Measurements from ENCODE around the gene AFF3. TPM values are rescaled to one million over a fixed set of nuclear protein-coding genes. Genes with fewer than 3 reads are reported as not detected.
A peak's percentile ranks its signal among the peaks of the same experiment; 100 is the strongest.

AFF3 gene
- total and polyA plus RNA-seq, 3 experiments from 2014 or later: 0.48 to 1.3 (median 0.53) TPM

- peaks cover 12 to 31% (median 18%) of the 10 kb centered on the region in 3 donors for H3K4me1 Mint-ChIP-seq
- Histone ChIP-seq H3K4me3 (ENCODE audit: low read length) (no peak overlapping the region), H3K36me3 (ENCODE audit: insufficient read depth, low read length) (no peaks in the 10 kb centered on the region), H3K4me1 (ENCODE audit: insufficient read depth, low read length) (peaks cover 29% of the 10 kb centered on the region), H3K27ac (ENCODE audit: low read depth, low read length) (no peak overlapping the region), H3K9me3 (ENCODE audit: low read length) (no peaks in the 10 kb centered on the region), H3K27me3 (ENCODE audit: insufficient read depth, low read length, poor library complexity, severe bottlenecking) (no peaks in the 10 kb centered on the region)
- peak overlapping the region in 1 of 8 donors; percentile 64 for H3K27ac Mint-ChIP-seq
- ChIA-PET POLR2A (no interaction called here), CTCF (no interaction called here)
- DNase-seq: no peak
- H3K9me3 Mint-ChIP-seq: peaks cover 0 to 3% (median 0%) of the 10 kb centered on the region in 5 donors
- no peaks in the 10 kb centered on the region for H3K36me3 Mint-ChIP-seq
- H3K27me3 Mint-ChIP-seq: peaks cover 0 to 24% of the 10 kb centered on the region in 2 donors
- H3K4me3 Mint-ChIP-seq: no peak overlapping the region
These were observed 896 bp upstream of the AFF3 start for GRCh38 chr2:100143286-100143685.

- H3K27me3 Mint-ChIP-seq: peaks cover 0 to 28% of the 10 kb centered on the region in 2 donors
- ChIA-PET CTCF (no interaction called here), POLR2A (no interaction called here)
- peak overlapping the region; percentile 65 to 88 (median 78) for H3K4me3 Mint-ChIP-seq
- H3K27ac Mint-ChIP-seq: peak overlapping the region in 7 of 8 donors; percentile 13 to 92 (median 60)
- no peak for DNase-seq
- peaks cover 0 to 3% (median 0%) of the 10 kb centered on the region in 5 donors for H3K9me3 Mint-ChIP-seq
- no peaks in the 10 kb centered on the region for H3K9me3 ChIP-seq (ENCODE audit: low read length)
- no peak overlapping the region for H3K27ac ChIP-seq (ENCODE audit: low read depth, low read length)
- no peaks in the 10 kb centered on the region for H3K27me3 ChIP-seq (ENCODE audit: insufficient read depth, low read length, poor library complexity, severe bottlenecking)
- H3K36me3 Mint-ChIP-seq: no peaks in the 10 kb centered on the region
- H3K4me3 ChIP-seq (ENCODE audit: low read length): peak overlapping the region; percentile 55
- peaks cover 18 to 42% (median 21%) of the 10 kb centered on the region in 3 donors for H3K4me1 Mint-ChIP-seq
- no peaks in the 10 kb centered on the region for H3K36me3 ChIP-seq (ENCODE audit: insufficient read depth, low read length)
- H3K4me1 ChIP-seq (ENCODE audit: insufficient read depth, low read length): peaks cover 41% of the 10 kb centered on the region
These were observed 484 bp downstream of the AFF3 start for GRCh38 chr2:100141906-100142305.

DNA sequence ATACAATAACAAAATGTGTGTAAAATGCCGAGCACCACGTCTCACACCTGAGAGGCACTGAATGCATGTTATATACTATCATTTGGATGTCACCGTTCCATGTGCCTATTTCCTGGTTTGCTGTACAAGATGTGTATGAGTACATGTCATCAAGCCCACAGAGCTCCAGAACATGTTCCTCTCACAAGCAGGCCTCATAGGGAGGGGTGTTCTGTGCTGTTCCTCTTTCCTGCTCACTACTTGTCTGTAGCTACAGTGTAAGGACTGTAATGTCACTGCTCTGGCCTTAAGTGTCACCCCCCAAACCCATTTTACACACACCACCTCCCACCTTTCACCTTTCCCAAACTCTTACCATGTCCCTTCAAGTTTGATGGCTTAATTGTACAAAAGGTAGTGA lies 1.8 kb downstream of the AFF3 start:
- Mint-ChIP-seq H3K4me1 (peaks cover 18 to 42% (median 21%) of the 10 kb centered on the region in 3 donors), H3K4me3 (peak overlapping the region in 1 of 7 donors; percentile 29), H3K27ac (no peak overlapping the region), H3K36me3 (no peaks in the 10 kb centered on the region), H3K27me3 (peaks cover 0 to 25% of the 10 kb centered on the region in 2 donors), H3K9me3 (peaks cover 0 to 3% (median 0%) of the 10 kb centered on the region in 5 donors)
- Histone ChIP-seq H3K27ac (ENCODE audit: low read depth, low read length) (no peak overlapping the region), H3K4me1 (ENCODE audit: insufficient read depth, low read length) (peaks cover 41% of the 10 kb centered on the region), H3K4me3 (ENCODE audit: low read length) (peak overlapping the region; percentile 13), H3K36me3 (ENCODE audit: insufficient read depth, low read length) (no peaks in the 10 kb centered on the region), H3K27me3 (ENCODE audit: insufficient read depth, low read length, poor library complexity, severe bottlenecking) (no peaks in the 10 kb centered on the region), H3K9me3 (ENCODE audit: low read length) (no peaks in the 10 kb centered on the region)
- DNase-seq: no peak
- ChIA-PET POLR2A (no interaction called here), CTCF (no interaction called here)

DNA sequence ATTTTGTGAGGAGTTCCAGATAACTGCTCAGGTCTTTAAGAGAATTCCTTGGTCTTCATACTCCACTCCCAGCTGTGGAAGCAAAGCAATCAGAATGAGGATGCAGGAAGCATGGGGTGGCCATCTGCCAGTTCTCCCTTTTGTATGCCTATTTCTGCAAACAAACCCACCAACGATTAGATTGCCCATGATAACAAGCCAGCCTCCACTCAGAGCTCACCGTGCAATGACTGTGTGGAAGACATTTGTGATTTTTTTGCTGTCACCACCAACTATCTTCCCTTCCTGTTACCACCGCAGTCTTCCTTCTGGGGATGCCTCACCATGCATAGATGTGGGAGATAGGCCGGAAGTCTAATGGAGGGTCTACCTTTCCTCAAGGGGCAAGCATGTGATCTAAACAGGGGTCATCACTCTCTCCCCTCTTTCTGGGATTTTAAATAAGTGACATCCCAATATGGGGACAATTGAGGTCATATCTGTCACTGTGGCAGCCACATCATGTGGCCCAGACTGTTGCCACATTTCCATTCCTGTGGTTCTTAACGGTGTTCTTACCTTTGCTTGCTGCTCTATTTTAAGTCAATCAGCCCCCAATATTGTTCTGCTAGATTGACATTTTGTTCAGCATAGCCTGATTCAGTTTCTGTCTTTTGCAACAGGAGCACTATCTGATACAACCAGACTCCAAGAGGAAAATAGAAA lies 4.4 kb downstream of the AFF3 start:
- H3K4me1 ChIP-seq (ENCODE audit: insufficient read depth, low read length): peaks cover 40% of the 10 kb centered on the region
- DNase-seq: no peak
- H3K27ac ChIP-seq (ENCODE audit: low read depth, low read length): no peak overlapping the region
- peaks cover 0 to 12% of the 10 kb centered on the region in 2 donors for H3K27me3 Mint-ChIP-seq
- H3K27me3 ChIP-seq (ENCODE audit: insufficient read depth, low read length, poor library complexity, severe bottlenecking): no peaks in the 10 kb centered on the region
- H3K4me3 ChIP-seq (ENCODE audit: low read length): no peak overlapping the region
- no peaks in the 10 kb centered on the region for H3K9me3 Mint-ChIP-seq
- peaks cover 14 to 35% (median 17%) of the 10 kb centered on the region in 3 donors for H3K4me1 Mint-ChIP-seq
- POLR2A ChIA-PET: no interaction called here
- peak overlapping the region in 1 of 7 donors; percentile 29 for H3K4me3 Mint-ChIP-seq
- H3K9me3 ChIP-seq (ENCODE audit: low read length): no peaks in the 10 kb centered on the region
- no peaks in the 10 kb centered on the region for H3K36me3 ChIP-seq (ENCODE audit: insufficient read depth, low read length)
- no peaks in the 10 kb centered on the region for H3K36me3 Mint-ChIP-seq
- H3K27ac Mint-ChIP-seq: no peak overlapping the region
- CTCF ChIA-PET: no interaction called here

- ChIA-PET POLR2A (no interaction called here), CTCF (no interaction called here)
- H3K9me3 ChIP-seq (ENCODE audit: low read length): no peaks in the 10 kb centered on the region
- no peaks in the 10 kb centered on the region for H3K36me3 Mint-ChIP-seq
- H3K9me3 Mint-ChIP-seq: no peaks in the 10 kb centered on the region
- no peak overlapping the region for H3K4me3 ChIP-seq (ENCODE audit: low read length)
- peaks cover 0 to 10% of the 10 kb centered on the region in 2 donors for H3K27me3 Mint-ChIP-seq
- H3K27ac Mint-ChIP-seq: no peak overlapping the region
- no peak overlapping the region for H3K4me3 Mint-ChIP-seq
- DNase-seq: no peak
- peaks cover 11 to 28% (median 11%) of the 10 kb centered on the region in 3 donors for H3K4me1 Mint-ChIP-seq
- H3K36me3 ChIP-seq (ENCODE audit: insufficient read depth, low read length): no peaks in the 10 kb centered on the region
- no peak overlapping the region for H3K27ac ChIP-seq (ENCODE audit: low read depth, low read length)
- peaks cover 35% of the 10 kb centered on the region for H3K4me1 ChIP-seq (ENCODE audit: insufficient read depth, low read length)
- no peaks in the 10 kb centered on the region for H3K27me3 ChIP-seq (ENCODE audit: insufficient read depth, low read length, poor library complexity, severe bottlenecking)
These were observed 5.1 kb downstream of the AFF3 start for GRCh38 chr2:100137318-100137717.

GRCh38 chr2:100136310-100136709 lies 6.1 kb downstream of the AFF3 start:
- Mint-ChIP-seq H3K4me3 (no peak overlapping the region), H3K36me3 (no peaks in the 10 kb centered on the region), H3K27ac (no peak overlapping the region), H3K4me1 (peaks cover 3 to 19% (median 6%) of the 10 kb centered on the region in 3 donors), H3K9me3 (no peaks in the 10 kb centered on the region), H3K27me3 (peaks cover 0 to 4% of the 10 kb centered on the region in 2 donors)
- Histone ChIP-seq H3K4me3 (ENCODE audit: low read length) (no peak overlapping the region), H3K27ac (ENCODE audit: low read depth, low read length) (no peak overlapping the region), H3K36me3 (ENCODE audit: insufficient read depth, low read length) (no peaks in the 10 kb centered on the region), H3K27me3 (ENCODE audit: insufficient read depth, low read length, poor library complexity, severe bottlenecking) (no peaks in the 10 kb centered on the region), H3K9me3 (ENCODE audit: low read length) (no peaks in the 10 kb centered on the region), H3K4me1 (ENCODE audit: insufficient read depth, low read length) (peaks cover 35% of the 10 kb centered on the region)
- ChIA-PET CTCF (no interaction called here), POLR2A (no interaction called here)
- no peak for DNase-seq

- Mint-ChIP-seq H3K4me3 (no peak overlapping the region), H3K27me3 (peaks cover 0 to 4% of the 10 kb centered on the region in 2 donors), H3K36me3 (no peaks in the 10 kb centered on the region), H3K9me3 (no peaks in the 10 kb centered on the region), H3K27ac (no peak overlapping the region), H3K4me1 (peaks cover 3 to 19% (median 6%) of the 10 kb centered on the region in 3 donors)
- Histone ChIP-seq H3K9me3 (ENCODE audit: low read length) (no peaks in the 10 kb centered on the region), H3K27me3 (ENCODE audit: insufficient read depth, low read length, poor library complexity, severe bottlenecking) (no peaks in the 10 kb centered on the region), H3K4me1 (ENCODE audit: insufficient read depth, low read length) (peaks cover 28% of the 10 kb centered on the region), H3K4me3 (ENCODE audit: low read length) (no peak overlapping the region), H3K27ac (ENCODE audit: low read depth, low read length) (no peak overlapping the region), H3K36me3 (ENCODE audit: insufficient read depth, low read length) (no peaks in the 10 kb centered on the region)
- no peak for DNase-seq
- ChIA-PET CTCF (no interaction called here), POLR2A (no interaction called here)
These were observed 7.0 kb downstream of the AFF3 start for GRCh38 chr2:100135415-100135814.

- Histone ChIP-seq H3K27ac (ENCODE audit: low read depth, low read length) (no peak overlapping the region), H3K27me3 (ENCODE audit: insufficient read depth, low read length, poor library complexity, severe bottlenecking) (no peaks in the 10 kb centered on the region), H3K9me3 (ENCODE audit: low read length) (no peaks in the 10 kb centered on the region), H3K4me3 (ENCODE audit: low read length) (no peak overlapping the region), H3K4me1 (ENCODE audit: insufficient read depth, low read length) (no peaks in the 10 kb centered on the region), H3K36me3 (ENCODE audit: insufficient read depth, low read length) (no peaks in the 10 kb centered on the region)
- no peaks in the 10 kb centered on the region for H3K36me3 Mint-ChIP-seq
- H3K9me3 Mint-ChIP-seq: no peaks in the 10 kb centered on the region
- H3K4me3 Mint-ChIP-seq: no peak overlapping the region
- H3K27me3 Mint-ChIP-seq: peaks cover 0 to 5% of the 10 kb centered on the region in 2 donors
- H3K4me1 Mint-ChIP-seq: no peaks in the 10 kb centered on the region
- no peak for DNase-seq
- POLR2A ChIA-PET: no interaction called here
- H3K27ac Mint-ChIP-seq: no peak overlapping the region
- CTCF ChIA-PET: no interaction called here
These were observed 11.6 kb downstream of the AFF3 start for GRCh38 chr2:100130595-100131391.

Data from CD8-positive, alpha-beta memory T cell (primary cell).